Gastroesophageal sphincter (tissue), 4 donors: ENCODE data around the gene THYN1. TPM values are rescaled to one million over a fixed set of nuclear protein-coding genes. Genes with fewer than 3 reads are reported as not detected.

Experiments used
- ATAC-seq: fragments of 150-250 bp; one replicate; pipeline ENCODE4 v1.9.1; 2016; ENCODE audit warnings: mild to moderate bottlenecking, moderate library complexity
- H3K27ac ChIP-seq, 4 donors: fragments of 200-600 bp; sonication (generic) in 3 of 4; 1 replicate in 3 of 4; 2 replicates in 1 of 4; pipeline ENCODE4 v1.5.1; 2016 to 2019
- H3K27me3 ChIP-seq: fragments of 200-600 bp; sonication (generic); one replicate; pipeline ENCODE4 v1.5.1; 2019
- H3K36me3 ChIP-seq, 2 donors: fragments of 200-600 bp; sonication (generic); one replicate each; pipeline ENCODE4 v1.5.1; 2019; ENCODE audit warnings: control low read depth in 1 of 2
- H3K4me1 ChIP-seq, 3 donors: fragments of 200-600 bp; sonication (generic); 1 replicate in 2 of 3; 2 replicates in 1 of 3; pipeline ENCODE4 v1.5.1; 2016 to 2019; ENCODE audit warnings: control low read depth in 2 of 3
- H3K4me3 ChIP-seq, 2 donors: fragments of 200-600 bp; sonication (generic); one replicate each; pipeline ENCODE4 v1.5.1; 2019; ENCODE audit warnings: mild to moderate bottlenecking in 1 of 2, moderate library complexity in 1 of 2
- H3K9me3 ChIP-seq, 3 donors: fragments of 200-600 bp; sonication (generic); one replicate each; pipeline ENCODE4 v1.5.1; 2017 to 2019; ENCODE audit warnings: control low read depth in 2 of 3
- CTCF ChIP-seq, 4 experiments: fragments of 200-600 bp in 2 of 4; fragments of 450-650 bp in 2 of 4; sonication (generic) in 1 of 4; IDR thresholded peaks; one replicate each; pipeline ENCODE4 v1.5.1; 2017 to 2019; ENCODE audit warnings: antibody characterized with exemption in 4 of 4, mild to moderate bottlenecking in 2 of 4, moderate library complexity in 2 of 4
- EP300 ChIP-seq: sonication (generic); formaldehyde crosslinking; IDR thresholded peaks from one replicate; pipeline ENCODE4 v1.6.1; 2017; ENCODE audit warnings: antibody characterized with exemption, mild to moderate bottlenecking
- POLR2A ChIP-seq, 2 donors: fragments of 450-650 bp; IDR thresholded peaks; one replicate each; pipeline ENCODE4 v1.6.1; 2017; ENCODE audit warnings: antibody characterized with exemption in 2 of 2, mild to moderate bottlenecking in 2 of 2, moderate library complexity in 1 of 2
- POLR2AphosphoS5 ChIP-seq: sonication (generic); formaldehyde crosslinking; IDR thresholded peaks from one replicate; pipeline ENCODE4 v1.6.1; 2017; ENCODE audit warnings: antibody characterized with exemption
- WGBS, 2 donors: methylation state at CpG; one replicate each; pipeline ENCODE4 v1.1.5; 2018; ENCODE audit warnings: low coverage in 1 of 2; 5-methylcytosine and 5-hydroxymethylcytosine counted together
- total RNA-seq, 4 donors: library from RNA; depleted of rRNA; stranded (reverse); fragments of >200 nt; gene quantifications; one replicate each; pipeline ENCODE4 v1.1.0, GENCODE V29; 2016

THYN1 gene
- total RNA-seq, 4 donors from 2014 or later = 54.0 to 74.4 (median 55.4) TPM

GRCh38 chr11:134199531-134199930, 53.6 kb downstream of the THYN1 start:
- 90 to 93% methylated on average over 9 of the region's 9 CpGs for WGBS, 2 donors
- Histone ChIP-seq H3K9me3 (no peaks in the 10 kb centered on the region), H3K4me1 (no peaks in the 10 kb centered on the region), H3K27me3 (no peaks in the 10 kb centered on the region), H3K4me3 (no peak overlapping the region), H3K36me3 (peaks cover 8 to 59% of the 10 kb centered on the region in 2 donors), H3K27ac (no peak overlapping the region)
- TF ChIP-seq POLR2A (IDR thresholded peaks at IDR 0.05) (no peak), CTCF (IDR thresholded peaks at IDR 0.05) (no peak), POLR2AphosphoS5 (no peak), EP300 (no peak)
- ATAC-seq = no peak

Other genes starting within 250 kb of the THYN1 start
- gene JAM3, start 184.3 kb downstream of the THYN1 start, total RNA-seq = 100 to 1,000 TPM in 3 of 4 donors, 10 to 100 TPM in 1; 91.0 to 163 (median 104) TPM
- 10 to 100 TPM in 2 of 4 donors, 1 to 10 TPM in 2; 7.0 to 13.8 (median 11.4) TPM for gene NCAPD3, start 29.4 kb downstream of the THYN1 start, total RNA-seq
- gene VPS26B, start 28.7 kb downstream of the THYN1 start, total RNA-seq = 10 to 100 TPM; 27.6 to 56.4 (median 45.0) TPM
- gene ACAD8, start 216 bp upstream of the THYN1 start, total RNA-seq = 10 to 100 TPM; 20.1 to 28.8 (median 22.3) TPM
- gene GLB1L3, start 23.0 kb upstream of the THYN1 start, total RNA-seq = under 1 TPM in 1 of 4 donors, not detected in 3; 0.42 TPM
- gene GLB1L2, start 78.6 kb upstream of the THYN1 start, total RNA-seq = 1 to 10 TPM; 3.8 to 9.7 (median 8.6) TPM
- under 1 TPM; 0.08 to 0.52 (median 0.29) TPM for gene B3GAT1, start 158.9 kb upstream of the THYN1 start, total RNA-seq